MCF 10A (cell line): ENCODE measurements around the gene GULP1. TPM values are rescaled to one million over a fixed set of nuclear protein-coding genes. Genes with fewer than 3 reads are reported as not detected.
"Not testable (repeated sequence)": the region's sequence is repeated elsewhere in the genome, so short reads cannot be mapped to it uniquely, and the experiment has no call there.

Experiments
- BruUV-seq: library from RNA; stranded (reverse); fragments of 400-500 nt; replicated peaks from 2 replicates; lab custom pipeline; 2021; lab: Mats Ljungman, UMichigan
- CTCF ChIA-PET: fragments of 300-600 bp; sonication (Branson Sonifier 250); formaldehyde crosslinking; extraction: SDS; loops from one replicate; lab custom pipeline; 2021; ENCODE audit warnings: antibody characterized with exemption, inconsistent platforms; lab: Yijun Ruan, JAX
- POLR2A ChIA-PET: fragments of 300-600, 350-650 bp; sonication (Branson Sonifier 250); formaldehyde crosslinking; extraction: SDS; loops from one replicate; lab custom pipeline; 2020; ENCODE audit warnings: antibody characterized with exemption, inconsistent platforms; lab: Yijun Ruan, JAX
- DNase-seq: peaks from one replicate; pipeline ENCODE4 v3.0.0-alpha.2; 2018; ENCODE audit not compliant: unreplicated experiment
- H3K27ac Mint-ChIP-seq: one replicate; pipeline ENCODE4 v1.8.0; 2022; ENCODE audit warnings: mild to moderate bottlenecking, low read depth, mixed read lengths; ENCODE audit not compliant: unreplicated experiment
- H3K27me3 Mint-ChIP-seq: one replicate; pipeline ENCODE4 v1.8.0; 2022; ENCODE audit warnings: mixed read lengths; ENCODE audit not compliant: insufficient read depth, unreplicated experiment
- H3K36me3 Mint-ChIP-seq: one replicate; pipeline ENCODE4 v1.8.0; 2022; ENCODE audit warnings: mild to moderate bottlenecking, moderate library complexity, mixed read lengths; ENCODE audit not compliant: insufficient read depth, unreplicated experiment
- H3K4me1 Mint-ChIP-seq: one replicate; pipeline ENCODE4 v1.8.0; 2022; ENCODE audit warnings: mixed read lengths; ENCODE audit not compliant: insufficient read depth, unreplicated experiment
- H3K4me3 Mint-ChIP-seq: one replicate; pipeline ENCODE4 v1.8.0; 2022; ENCODE audit warnings: mild to moderate bottlenecking, moderate library complexity, mixed read lengths; ENCODE audit not compliant: unreplicated experiment
- H3K9me3 Mint-ChIP-seq: one replicate; pipeline ENCODE4 v1.8.0; 2022; ENCODE audit warnings: mixed read lengths; ENCODE audit not compliant: unreplicated experiment
- CTCF ChIP-seq: fragments of 200-600 bp; IDR thresholded peaks from one replicate; pipeline ENCODE4 v1.8.0; 2022; ENCODE audit warnings: antibody characterized with exemption, mild to moderate bottlenecking; ENCODE audit not compliant: unreplicated experiment
- intact Hi-C: fragments of 100-400 bp; cut with micrococcal nuclease; formaldehyde crosslinking; loops from 2 replicates; pipeline ENCODE4 v1.14.1; 2022
- total RNA-seq: library from RNA; stranded (reverse); gene quantifications from 2 replicates; pipeline ENCODE4 v1.2.3, GENCODE V29; 2022

Gene GULP1
- total RNA-seq, 1 experiment from 2014 or later: 4.2 TPM

- no peak for TF ChIP-seq CTCF
- ChIA-PET POLR2A (no interaction called here), CTCF (no interaction called here)
- H3K4me1 Mint-ChIP-seq: no peaks in the 10 kb centered on the region
- H3K9me3 Mint-ChIP-seq: no peaks in the 10 kb centered on the region
- H3K27ac Mint-ChIP-seq: no peak overlapping the region
- intact Hi-C loops: no loop called here
- no TSS peak for BruUV-seq
- H3K4me3 Mint-ChIP-seq: no peak overlapping the region
- no peak for DNase-seq
- no peaks in the 10 kb centered on the region for H3K36me3 Mint-ChIP-seq
- H3K27me3 Mint-ChIP-seq: no peaks in the 10 kb centered on the region
Measured at GRCh38 chr2:188601391-188601790, 309.7 kb downstream of the GULP1 start.

GRCh38 chr2:188601927-188602326 lies 310.3 kb downstream of the GULP1 start:
- no peaks in the 10 kb centered on the region for H3K9me3 Mint-ChIP-seq
- no peaks in the 10 kb centered on the region for H3K36me3 Mint-ChIP-seq
- intact Hi-C loops: no loop called here
- H3K27ac Mint-ChIP-seq: no peak overlapping the region
- ChIA-PET CTCF (no interaction called here), POLR2A (no interaction called here)
- no TSS peak for BruUV-seq
- H3K4me1 Mint-ChIP-seq: no peaks in the 10 kb centered on the region
- no peaks in the 10 kb centered on the region for H3K27me3 Mint-ChIP-seq
- DNase-seq: no peak
- no peak overlapping the region for H3K4me3 Mint-ChIP-seq
- no peak for TF ChIP-seq CTCF

GRCh38 chr2:188604579-188604978 lies 312.9 kb downstream of the GULP1 start:
- no peak for TF ChIP-seq CTCF
- Mint-ChIP-seq H3K4me1 (no peaks in the 10 kb centered on the region), H3K4me3 (no peak overlapping the region), H3K27me3 (no peaks in the 10 kb centered on the region), H3K9me3 (no peaks in the 10 kb centered on the region), H3K36me3 (no peaks in the 10 kb centered on the region), H3K27ac (no peak overlapping the region)
- BruUV-seq: no TSS peak
- POLR2A ChIA-PET: no interaction called here
- DNase-seq: no peak
- CTCF ChIA-PET: interaction anchor here (0.6 to 0.7 kb wide), 2 partner anchors 12 to 1944 kb away, joined by 4 to 7 read pairs; no protein-coding TSS in a partner anchor
- intact Hi-C loops: no loop called here

- BruUV-seq, H3K27me3 Mint-ChIP-seq, DNase-seq, H3K4me1 Mint-ChIP-seq, H3K4me3 Mint-ChIP-seq, H3K9me3 Mint-ChIP-seq, H3K36me3 Mint-ChIP-seq, H3K27ac Mint-ChIP-seq, intact Hi-C loops: not testable (repeated sequence)
- POLR2A ChIA-PET: interaction anchor here (1.5 kb wide), 1 partner anchor 8 kb away, joined by 5 read pairs; no protein-coding TSS in a partner anchor
- CTCF ChIA-PET: interaction anchor here (0.6 kb wide), 1 partner anchor 1240 kb away, joined by 4 read pairs; no protein-coding TSS in a partner anchor
Measured at GRCh38 chr2:188605609-188606584, 314.2 kb downstream of the GULP1 start.

- CTCF ChIA-PET, DNase-seq, H3K9me3 Mint-ChIP-seq, intact Hi-C loops, H3K27ac Mint-ChIP-seq, H3K4me1 Mint-ChIP-seq, BruUV-seq, H3K4me3 Mint-ChIP-seq, H3K27me3 Mint-ChIP-seq, H3K36me3 Mint-ChIP-seq: not testable (repeated sequence)
- POLR2A ChIA-PET: interaction anchor here (1.5 kb wide), 1 partner anchor 8 kb away, joined by 5 read pairs; no protein-coding TSS in a partner anchor
Measured at GRCh38 chr2:188606596-188606995, 314.9 kb downstream of the GULP1 start.
